H1 (cell line): ENCODE data around the gene NKX2-1. TPM values are rescaled to one million over a fixed set of nuclear protein-coding genes. Genes with fewer than 3 reads are reported as not detected.

ENCODE experiments used
- CTCF ChIA-PET: fragments of 300-600 bp; sonication (Branson Sonifier 250); formaldehyde crosslinking; loops from one replicate; lab custom pipeline; 2021; ENCODE audit not compliant: partially characterized antibody; lab: Charles Lee
- POLR2A ChIA-PET: fragments of 300-600 bp; sonication (Branson Sonifier 250); formaldehyde crosslinking; loops from one replicate; lab custom pipeline; 2021; ENCODE audit warnings: inconsistent platforms; ENCODE audit not compliant: partially characterized antibody; lab: Charles Lee
- DNase-seq, 2 experiments: peaks; one replicate each; pipeline versions ENCODE4 v3.0.0 to v3.0.0-alpha.2; 2010 to 2022; ENCODE audit warnings: low spot score in 2 of 2, low read depth in 1 of 2, mixed read lengths in 1 of 2
- FAIRE-seq: peaks from 2 replicates; lab custom pipeline; 2011; peaks lifted over from hg19 to GRCh38; lab: Jason Lieb, UNC
- H2AFZ ChIP-seq: 2 replicates; pipeline ENCODE4 v1.8.1; 2012; ENCODE audit warnings: low read length, inconsistent platforms
- H2AK5ac ChIP-seq: 2 replicates; pipeline ENCODE4 v1.6.1; 2013; ENCODE audit warnings: low read depth, low read length
- H2BK120ac ChIP-seq: replicated peaks from 2 replicates; pipeline ENCODE3; 2013; ENCODE audit warnings: low read depth, low read length, inconsistent platforms
- H2BK12ac ChIP-seq: 2 replicates; pipeline ENCODE4 v1.6.1; 2013; ENCODE audit warnings: low read depth, low read length
- H2BK15ac ChIP-seq: 2 replicates; pipeline ENCODE4 v1.6.1; 2013; ENCODE audit warnings: low read length
- H2BK20ac ChIP-seq: 2 replicates; pipeline ENCODE4 v1.6.1; 2013; ENCODE audit warnings: low read length
- H2BK5ac ChIP-seq: 2 replicates; pipeline ENCODE4 v1.6.1; 2013; ENCODE audit warnings: low read depth, low read length
- H3K14ac ChIP-seq: 2 replicates; pipeline ENCODE4 v1.6.1; 2013; ENCODE audit warnings: inconsistent platforms; ENCODE audit not compliant: insufficient read length
- H3K18ac ChIP-seq: 2 replicates; pipeline ENCODE4 v1.6.1; 2013; ENCODE audit warnings: low read length; ENCODE audit errors: extremely low read depth
- H3K23ac ChIP-seq: 2 replicates; pipeline ENCODE4 v1.6.1; 2013; ENCODE audit warnings: inconsistent platforms; ENCODE audit not compliant: insufficient read length
- H3K23me2 ChIP-seq: 2 replicates; pipeline ENCODE4 v1.6.1; 2013; ENCODE audit warnings: low read depth, low read length
- H3K27ac ChIP-seq: 2 replicates; pipeline ENCODE4 v1.6.1; 2011; ENCODE audit warnings: low read depth, low read length, inconsistent platforms
- H3K27me3 ChIP-seq, 4 experiments: replicated peaks in 1 of 4; 1 replicate in 1 of 4; 2 replicates in 3 of 4; pipeline versions ENCODE4 v1.6.1 to v1.8.1; 2011 to 2013; ENCODE audit warnings: low read length in 3 of 4, mild to moderate bottlenecking in 3 of 4, inconsistent platforms in 2 of 4, mixed read lengths in 2 of 4, moderate library complexity in 1 of 4; ENCODE audit not compliant: control insufficient read depth in 3 of 4, insufficient read depth in 3 of 4; ENCODE audit errors: extremely low read depth in 1 of 4
- H3K36me3 ChIP-seq, 4 experiments: 2 replicates each; pipeline versions ENCODE4 v1.6.1 to v1.8.1; 2011 to 2013; ENCODE audit warnings: mild to moderate bottlenecking in 4 of 4, low read length in 3 of 4, moderate library complexity in 2 of 4, control low read depth in 1 of 4, inconsistent platforms in 1 of 4; ENCODE audit not compliant: insufficient read depth in 4 of 4, control insufficient read depth in 2 of 4
- H3K4ac ChIP-seq: replicated peaks from 2 replicates; pipeline ENCODE3; 2013; ENCODE audit warnings: low read length, low read depth, mixed read lengths, inconsistent platforms; ENCODE audit not compliant: insufficient read length
- H3K4me1 ChIP-seq, 4 experiments: replicated peaks in 1 of 4; 1 replicate in 1 of 4; 2 replicates in 3 of 4; pipeline versions ENCODE4 v1.6.1 to v1.8.1; 2011 to 2013; ENCODE audit warnings: low read length in 3 of 4, inconsistent platforms in 2 of 4, mixed read lengths in 1 of 4; ENCODE audit not compliant: insufficient read depth in 4 of 4, control insufficient read depth in 3 of 4
- H3K4me2 ChIP-seq, 2 experiments: 2 replicates each; pipeline versions ENCODE4 v1.6.1 to v1.8.1; 2011 to 2013; ENCODE audit warnings: low read depth in 2 of 2, low read length in 2 of 2, control low read depth in 1 of 2, inconsistent platforms in 1 of 2, mild to moderate bottlenecking in 1 of 2; ENCODE audit not compliant: insufficient read depth in 1 of 2
- H3K4me3 ChIP-seq, 4 experiments: fragments of 200-600, 300-600 bp in 1 of 4; sonication (generic), shearing (Covaris generic), sonication (Bioruptor Twin) in 1 of 4; 2 replicates each; pipeline versions ENCODE4 v1.5.1 to v1.8.1; 2011 to 2016; ENCODE audit warnings: low read length in 4 of 4, low read depth in 3 of 4, control low read depth in 2 of 4, inconsistent platforms in 2 of 4, mild to moderate bottlenecking in 2 of 4, mixed read lengths in 1 of 4, moderate library complexity in 1 of 4; ENCODE audit not compliant: insufficient read depth in 2 of 4; ENCODE audit errors: extremely low read depth in 1 of 4
- H3K56ac ChIP-seq: replicated peaks from 2 replicates; pipeline ENCODE3; 2013; ENCODE audit warnings: low read depth, mild to moderate bottlenecking, mixed read lengths, low read length, inconsistent platforms; ENCODE audit not compliant: insufficient read length
- H3K79me1 ChIP-seq: 2 replicates; pipeline ENCODE4 v1.6.1; 2013; ENCODE audit warnings: low read depth, low read length, control low read depth
- H3K79me2 ChIP-seq, 2 experiments: 2 replicates each; pipeline versions ENCODE4 v1.6.1 to v1.8.1; 2012 to 2013; ENCODE audit warnings: low read length in 2 of 2, mild to moderate bottlenecking in 2 of 2, inconsistent platforms in 1 of 2; ENCODE audit not compliant: insufficient read depth in 2 of 2, control insufficient read depth in 1 of 2
- H3K9ac ChIP-seq, 4 experiments: replicated peaks in 1 of 4; 1 replicate in 1 of 4; 2 replicates in 3 of 4; pipeline versions ENCODE4 v1.6.1 to v1.8.1; 2011 to 2013; ENCODE audit warnings: low read depth in 3 of 4, low read length in 3 of 4, control low read depth in 2 of 4, mild to moderate bottlenecking in 2 of 4, moderate library complexity in 2 of 4, inconsistent platforms in 1 of 4; ENCODE audit errors: extremely low read depth in 1 of 4
- H3K9me3 ChIP-seq, 2 experiments: 2 replicates each; pipeline versions ENCODE4 v1.6.1 to v1.8.1; 2012 to 2013; ENCODE audit warnings: mild to moderate bottlenecking in 2 of 2, moderate library complexity in 2 of 2, control low read depth in 1 of 2, inconsistent platforms in 1 of 2, low read depth in 1 of 2, low read length in 1 of 2, mixed read lengths in 1 of 2; ENCODE audit not compliant: insufficient read depth in 2 of 2
- H4K20me1 ChIP-seq, 2 experiments: replicated peaks in 1 of 2; 2 replicates each; pipeline versions ENCODE3 to v1.8.1; 2011 to 2013; ENCODE audit warnings: inconsistent platforms in 2 of 2, low read length in 2 of 2, mild to moderate bottlenecking in 1 of 2; ENCODE audit not compliant: insufficient read depth in 2 of 2, control insufficient read depth in 1 of 2
- H4K5ac ChIP-seq: 2 replicates; pipeline ENCODE4 v1.6.1; 2013; ENCODE audit warnings: low read length, low read depth, mixed read lengths, inconsistent platforms; ENCODE audit not compliant: insufficient read length
- H4K8ac ChIP-seq: 2 replicates; pipeline ENCODE4 v1.8.0; 2013; ENCODE audit warnings: mild to moderate bottlenecking, moderate library complexity, low read length, inconsistent platforms; ENCODE audit not compliant: insufficient read depth; ENCODE audit errors: extremely low read depth
- H4K91ac ChIP-seq: replicated peaks from 2 replicates; pipeline ENCODE3; 2013; ENCODE audit warnings: low read length, mixed read lengths, inconsistent platforms; ENCODE audit not compliant: insufficient read length
- BACH1 ChIP-seq: IDR thresholded peaks from 2 replicates; pipeline ENCODE4 v1.6.1; 2012; ENCODE audit warnings: low read length, improper control_type of control experiment
- CBX8 ChIP-seq: fragments of 300-800, 300-1000 bp; sonication (generic); IDR thresholded peaks from 2 replicates; pipeline ENCODE4 v1.7.1; 2016; ENCODE audit warnings: low read depth, low read length, borderline replicate concordance
- EZH2 ChIP-seq: fragments of 200-600 bp; sonication (generic); IDR thresholded peaks from 2 replicates; pipeline ENCODE4 v1.7.1; 2012; ENCODE audit warnings: low read depth, mild to moderate bottlenecking, moderate library complexity, low read length, inconsistent platforms; ENCODE audit not compliant: severe bottlenecking
- HDAC2 ChIP-seq, 2 experiments: fragments of 300-600 bp in 1 of 2; sonication (generic) in 1 of 2; IDR thresholded peaks; 2 replicates each; pipeline ENCODE4 v1.6.1; 2011 to 2012; ENCODE audit warnings: low read depth in 2 of 2, low read length in 2 of 2, mild to moderate bottlenecking in 2 of 2, moderate library complexity in 2 of 2, borderline replicate concordance in 1 of 2, inconsistent platforms in 1 of 2
- POLR2A ChIP-seq, 2 experiments: IDR thresholded peaks; 1 replicate in 1 of 2; 2 replicates in 1 of 2; pipeline ENCODE4 v1.6.1; 2011; ENCODE audit warnings: low read depth in 2 of 2, low read length in 2 of 2, mild to moderate bottlenecking in 2 of 2; ENCODE audit errors: control extremely low read depth in 1 of 2
- SIRT6 ChIP-seq: IDR thresholded peaks from one replicate; pipeline ENCODE4 v1.7.1; 2012; ENCODE audit warnings: low read length, inconsistent platforms
- SUZ12 ChIP-seq: fragments of 200-600 bp; sonication (generic); IDR thresholded peaks from 2 replicates; pipeline ENCODE4 v1.6.1; 2012; ENCODE audit warnings: mild to moderate bottlenecking, inconsistent platforms, low read length, moderate library complexity, mixed read lengths
- YY1 ChIP-seq: IDR thresholded peaks from 2 replicates; pipeline ENCODE4 v1.6.1; 2011; ENCODE audit warnings: low read depth, mild to moderate bottlenecking, low read length
- WGBS, 2 experiments: shearing (Covaris generic) in 1 of 2; methylation state at CpG; one replicate each; pipeline versions ENCODE4 v1.1.6 to v1.1.7; 2013 to 2015; ENCODE audit warnings: low lambda C conversion rate in 2 of 2, mixed read lengths in 2 of 2, inconsistent platforms in 1 of 2, low coverage in 1 of 2, missing lambda C conversion rate in 1 of 2; ENCODE audit not compliant: insufficient replicate concordance in 2 of 2, insufficient coverage in 1 of 2, insufficient read length in 1 of 2; ENCODE audit errors: extremely low coverage in 1 of 2, missing lambda C conversion rate in 1 of 2; 5-methylcytosine and 5-hydroxymethylcytosine counted together
- polyA plus RNA-seq, 7 experiments: library from polyadenylated mRNA; depleted of rRNA in 3 of 7; stranded (reverse) in 5 of 7; unstranded in 2 of 7; fragments of >200 nt in 5 of 7; fragments of 200-250 nt in 2 of 7; gene quantifications; 1 replicate in 5 of 7; 2 replicates in 1 of 7; 4 replicates in 1 of 7; pipeline versions ENCODE4 v1.2.1 to v1.2.3, GENCODE V29; 2011 to 2013; ENCODE audit warnings: missing spikeins in 2 of 7, mixed read lengths in 2 of 7
- total RNA-seq: library from RNA; stranded (reverse); fragmentation: NEBNext Ultra II Directional; extraction: Animal tissue kit (Norgen Biotek cat#: 25700); gene quantifications from 2 replicates; pipeline ENCODE4 v1.2.1, GENCODE V29; 2021

Gene NKX2-1
- total and polyA plus RNA-seq, 2 of the 8 experiments (the other 6 are each of a cell fraction or from before 2014, with no cell fraction given): not detected

DNA sequence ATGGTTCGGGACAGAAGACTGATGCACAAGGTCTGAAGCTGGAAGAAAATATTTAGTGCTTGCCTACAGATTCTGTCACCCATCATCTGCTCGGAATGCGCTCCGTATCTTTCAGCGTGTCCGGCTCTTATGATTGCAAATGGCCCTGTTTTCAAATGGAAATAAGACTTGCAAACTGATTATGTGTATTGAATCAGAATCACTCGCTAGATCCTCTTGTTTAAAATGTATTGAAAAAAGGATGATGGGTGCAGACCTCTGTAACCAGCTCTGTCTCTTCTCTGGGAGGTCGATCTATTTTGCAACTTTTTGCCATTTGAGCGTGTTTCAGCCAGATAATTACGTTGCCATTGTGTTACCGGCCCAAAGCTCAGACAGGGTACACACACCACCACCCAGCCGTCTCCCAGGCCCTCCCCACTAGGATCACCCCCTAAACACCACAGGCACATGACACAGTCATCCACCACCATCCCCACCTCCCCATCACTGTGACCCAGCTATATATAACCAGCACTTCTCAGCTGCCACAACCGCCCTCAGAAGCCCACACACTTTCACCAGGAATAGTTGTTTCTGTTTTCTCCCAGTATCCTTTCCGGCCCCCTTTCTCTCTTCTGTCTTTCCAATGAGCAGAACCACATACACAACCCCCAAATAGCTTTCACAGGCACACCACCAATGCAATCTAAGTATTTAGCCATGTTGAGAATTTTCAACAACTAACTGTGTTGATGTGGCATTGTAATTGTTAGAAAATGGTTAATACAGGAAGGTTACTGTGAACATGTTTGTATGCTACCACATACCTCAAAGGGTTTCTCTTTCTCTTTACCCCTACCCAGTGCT is 10.7 kb downstream of the NKX2-1 start:
- peak overlapping the region; percentile 59 to 63; a peak in 3 of 4 replicates for H3K4me2 ChIP-seq
- no peak overlapping the region for H3K4ac ChIP-seq
- H3K23me2 ChIP-seq: no peaks in the 10 kb centered on the region; the same call in 1 of the 2 replicates
- no peak overlapping the region for H3K27ac ChIP-seq
- POLR2A ChIA-PET: interaction anchor here (0.9 to 1.9 kb wide), 4 partner anchors 9 to 13 kb away, joined by 3 to 6 read pairs (median 4); partner anchors contain the start of gene NKX2-1
- H2AK5ac ChIP-seq: no peak overlapping the region
- no peak overlapping the region for H3K14ac ChIP-seq
- WGBS, 2 experiments: 3% methylated on average over 14 of the region's 14 CpGs; no CpG with 5 or more reads in 1 of the 2 experiments
- CTCF ChIA-PET: interaction anchor here (0.8 to 9.7 kb wide), 12 partner anchors 13 to 147 kb away, joined by 3 to 202 read pairs (median 4); partner anchors contain the start of gene NKX2-1
- H3K9me3 ChIP-seq: no peaks in the 10 kb centered on the region
- H2AFZ ChIP-seq: no peak overlapping the region
- no peak overlapping the region for H3K18ac ChIP-seq
- H3K56ac ChIP-seq: no peak overlapping the region
- peak; percentile 45 for FAIRE-seq
- no peak overlapping the region for H2BK15ac ChIP-seq
- H3K79me1 ChIP-seq: no peaks in the 10 kb centered on the region
- DNase-seq: no peak
- no peak overlapping the region for H3K9ac ChIP-seq
- H3K27me3 ChIP-seq: peaks cover 87 to 99% (median 94%) of the 10 kb centered on the region in 4 experiments
- peaks cover 14 to 27% (median 18%) of the 10 kb centered on the region in 4 experiments for H3K4me1 ChIP-seq
- no peaks in the 10 kb centered on the region; a peak in 1 of 8 replicates for H3K36me3 ChIP-seq
- TF ChIP-seq YY1 (no peak), SIRT6 (no peak), BACH1 (no peak), POLR2A (IDR thresholded peaks at IDR 0.05; ENCODE audit: control extremely low read depth in 1 of 2, low read depth in 2 of 2, low read length in 2 of 2) (no peak), SUZ12 (peak; percentile 74), HDAC2 (IDR thresholded peaks at IDR 0.05; ENCODE audit: borderline replicate concordance in 1 of 2, low read depth in 2 of 2, low read length in 2 of 2) (no peak), EZH2 (peak; percentile 60), CBX8 (peak; percentile 64; the same call in 1 of the 2 replicates)
- peak overlapping the region in 1 of 4 experiments; percentile 40; a peak in 1 of 8 replicates for H3K4me3 ChIP-seq
- no peak overlapping the region for H4K8ac ChIP-seq
- no peak overlapping the region for H2BK120ac ChIP-seq
- no peak overlapping the region; the same call in 1 of the 2 replicates for H2BK20ac ChIP-seq
- H3K23ac ChIP-seq: no peak overlapping the region
- no peak overlapping the region for H2BK5ac ChIP-seq
- H4K20me1 ChIP-seq: peaks cover 38 to 46% of the 10 kb centered on the region in 2 experiments
- H2BK12ac ChIP-seq: no peak overlapping the region
- H3K79me2 ChIP-seq: no peaks in the 10 kb centered on the region
- no peak overlapping the region for H4K91ac ChIP-seq
- H4K5ac ChIP-seq: no peak overlapping the region
